Prostate gland (tissue), 2 donors: ENCODE results near the gene TAPBPL. TPM values are rescaled to one million over a fixed set of nuclear protein-coding genes. Genes with fewer than 3 reads are reported as not detected.
"Not testable (repeated sequence)": the region's sequence is repeated elsewhere in the genome, so short reads cannot be mapped to it uniquely, and the experiment has no call there.

Source experiments
- DNase-seq: peaks from one replicate; pipeline ENCODE4 v3.0.0-alpha.2; 2019; ENCODE audit warnings: low spot score
- H3K27ac ChIP-seq, 2 donors: fragments of 200-600 bp; sonication (generic); 2 replicates each; pipeline ENCODE4 v1.5.1; 2017 to 2019
- H3K27me3 ChIP-seq: fragments of 200-600 bp; sonication (generic); replicated peaks from 2 replicates; pipeline ENCODE4 v1.5.1; 2019; ENCODE audit not compliant: insufficient read depth
- H3K36me3 ChIP-seq, 2 donors: fragments of 200-600 bp; sonication (generic); 1 replicate in 1 of 2; 2 replicates in 1 of 2; pipeline versions ENCODE4 v1.5.1 to v1.8.1; 2017 to 2019
- H3K4me1 ChIP-seq: fragments of 200-600 bp; sonication (generic); replicated peaks from 2 replicates; pipeline ENCODE4 v1.5.1; 2019
- H3K4me3 ChIP-seq, 2 donors: fragments of 200-600 bp; sonication (generic); 2 replicates each; pipeline ENCODE4 v1.5.1; 2017 to 2019
- H3K9me3 ChIP-seq: fragments of 200-600 bp; sonication (generic); 2 replicates; pipeline ENCODE4 v1.5.1; 2017
- POLR2A ChIP-seq: fragments of 450-650 bp; IDR thresholded peaks from one replicate; pipeline ENCODE4 v1.6.1; 2016; ENCODE audit warnings: antibody characterized with exemption, mild to moderate bottlenecking
- POLR2AphosphoS5 ChIP-seq: sonication (generic); formaldehyde crosslinking; IDR thresholded peaks from one replicate; pipeline ENCODE4 v1.6.1; 2017; ENCODE audit warnings: antibody characterized with exemption
- WGBS: methylation state at CpG from one replicate; pipeline ENCODE4 v1.1.5; 2018; 5-methylcytosine and 5-hydroxymethylcytosine counted together
- intact Hi-C: fragments of 100-400 bp; cut with DNase I; formaldehyde crosslinking; loops from one replicate; pipeline ENCODE4 v1.14.2; 2022
- total RNA-seq, 2 donors: library from RNA; depleted of rRNA; stranded (reverse); fragments of >200 nt; gene quantifications; one replicate each; pipeline ENCODE4 v1.1.0, GENCODE V29; 2016
- TF ChIP-seq, protein P1 (sequence below), 4 experiments: fragments of 200-600 bp in 2 of 4; fragments of 450-650 bp in 2 of 4; sonication (generic) in 2 of 4; IDR thresholded peaks; 1 replicate in 3 of 4; 2 replicates in 1 of 4; pipeline ENCODE4 v1.5.1; 2016 to 2019; ENCODE audit warnings: antibody characterized with exemption in 4 of 4, mild to moderate bottlenecking in 2 of 4, moderate library complexity in 2 of 4

Gene TAPBPL
- total RNA-seq, 2 donors from 2014 or later, result 31.6 to 39.9 TPM

- 79% methylated on average over 1 of the region's 1 CpG for WGBS
These were observed 20.1 kb downstream of the TAPBPL start for GRCh38 chr12:6471989-6472360.

GRCh38 chr12:6472491-6472890, 20.6 kb downstream of the TAPBPL start:
- H3K4me1 ChIP-seq, result peaks cover 3% of the 10 kb centered on the region
- H3K9me3 ChIP-seq, result no peaks in the 10 kb centered on the region
- H3K27me3 ChIP-seq, result no peaks in the 10 kb centered on the region
- no peak overlapping the region for H3K4me3 ChIP-seq
- intact Hi-C loops, result loop anchor here (5.0 kb wide), 1 partner anchor 80 kb away; no protein-coding TSS in a partner anchor
- no peak for DNase-seq
- 88% methylated on average over 11 of the region's 11 CpGs for WGBS
- TF ChIP-seq POLR2A (no peak), POLR2AphosphoS5 (no peak)
- TF ChIP-seq, protein P1, sequence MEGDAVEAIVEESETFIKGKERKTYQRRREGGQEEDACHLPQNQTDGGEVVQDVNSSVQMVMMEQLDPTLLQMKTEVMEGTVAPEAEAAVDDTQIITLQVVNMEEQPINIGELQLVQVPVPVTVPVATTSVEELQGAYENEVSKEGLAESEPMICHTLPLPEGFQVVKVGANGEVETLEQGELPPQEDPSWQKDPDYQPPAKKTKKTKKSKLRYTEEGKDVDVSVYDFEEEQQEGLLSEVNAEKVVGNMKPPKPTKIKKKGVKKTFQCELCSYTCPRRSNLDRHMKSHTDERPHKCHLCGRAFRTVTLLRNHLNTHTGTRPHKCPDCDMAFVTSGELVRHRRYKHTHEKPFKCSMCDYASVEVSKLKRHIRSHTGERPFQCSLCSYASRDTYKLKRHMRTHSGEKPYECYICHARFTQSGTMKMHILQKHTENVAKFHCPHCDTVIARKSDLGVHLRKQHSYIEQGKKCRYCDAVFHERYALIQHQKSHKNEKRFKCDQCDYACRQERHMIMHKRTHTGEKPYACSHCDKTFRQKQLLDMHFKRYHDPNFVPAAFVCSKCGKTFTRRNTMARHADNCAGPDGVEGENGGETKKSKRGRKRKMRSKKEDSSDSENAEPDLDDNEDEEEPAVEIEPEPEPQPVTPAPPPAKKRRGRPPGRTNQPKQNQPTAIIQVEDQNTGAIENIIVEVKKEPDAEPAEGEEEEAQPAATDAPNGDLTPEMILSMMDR (IDR thresholded peaks at IDR 0.05), result no peak
- no peak overlapping the region for H3K27ac ChIP-seq
- no peaks in the 10 kb centered on the region for H3K36me3 ChIP-seq

More at GRCh38 chr12:6471989-6472360, 20.1 kb downstream of the TAPBPL start:
- TF ChIP-seq, protein P1 (IDR thresholded peaks at IDR 0.05), result no peak
- TF ChIP-seq POLR2A (no peak), POLR2AphosphoS5 (no peak)
- Histone ChIP-seq H3K27ac (no peak overlapping the region), H3K36me3 (no peaks in the 10 kb centered on the region), H3K4me1 (peaks cover 3% of the 10 kb centered on the region), H3K27me3 (no peaks in the 10 kb centered on the region), H3K4me3 (no peak overlapping the region), H3K9me3 (no peaks in the 10 kb centered on the region)
- intact Hi-C loops, result loop anchor here (1.0 to 5.0 kb wide), 3 partner anchors 63 to 145 kb away; no protein-coding TSS in a partner anchor
- no peak for DNase-seq

DNA sequence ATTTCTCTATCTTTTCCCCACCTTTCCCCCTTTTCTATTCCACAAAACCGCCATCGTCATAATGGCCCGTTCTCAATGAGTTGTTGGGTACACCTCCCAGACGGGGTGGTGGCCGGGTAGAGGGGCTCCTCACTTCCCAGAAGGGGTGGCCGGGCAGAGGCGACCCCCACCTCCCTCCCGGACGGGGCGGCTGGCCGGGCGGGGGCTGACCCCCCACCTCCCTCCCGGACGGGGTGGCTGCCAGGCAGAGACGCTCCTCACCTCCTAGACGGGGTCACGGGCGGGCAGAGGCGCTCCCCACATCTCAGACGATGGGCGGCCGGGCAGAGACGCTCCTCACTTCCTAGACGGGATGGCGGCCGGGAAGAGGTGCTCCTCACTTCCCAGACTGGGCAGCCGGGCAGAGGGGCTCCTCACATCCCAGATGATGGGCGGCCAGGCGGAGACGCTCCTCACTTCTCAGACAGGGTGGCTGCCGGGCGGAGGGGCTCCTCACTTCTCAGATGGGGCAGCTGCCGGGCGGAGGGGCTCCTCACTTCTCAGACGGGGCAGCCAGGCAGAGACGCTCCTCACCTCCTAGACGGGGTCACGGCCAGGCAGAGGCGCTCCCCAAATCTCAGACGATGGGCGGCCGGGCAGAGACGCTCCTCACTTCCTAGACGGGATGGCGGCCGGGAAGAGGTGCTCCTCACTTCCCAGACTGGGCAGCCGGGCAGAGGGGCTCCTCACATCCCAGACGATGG, 23.6 kb downstream of the TAPBPL start:
- H3K27me3 ChIP-seq, H3K27ac ChIP-seq, DNase-seq, H3K4me3 ChIP-seq, H3K9me3 ChIP-seq, H3K4me1 ChIP-seq, intact Hi-C loops, H3K36me3 ChIP-seq: not testable (repeated sequence)
- 94% methylated on average over 46 of the region's 48 CpGs for WGBS

DNA sequence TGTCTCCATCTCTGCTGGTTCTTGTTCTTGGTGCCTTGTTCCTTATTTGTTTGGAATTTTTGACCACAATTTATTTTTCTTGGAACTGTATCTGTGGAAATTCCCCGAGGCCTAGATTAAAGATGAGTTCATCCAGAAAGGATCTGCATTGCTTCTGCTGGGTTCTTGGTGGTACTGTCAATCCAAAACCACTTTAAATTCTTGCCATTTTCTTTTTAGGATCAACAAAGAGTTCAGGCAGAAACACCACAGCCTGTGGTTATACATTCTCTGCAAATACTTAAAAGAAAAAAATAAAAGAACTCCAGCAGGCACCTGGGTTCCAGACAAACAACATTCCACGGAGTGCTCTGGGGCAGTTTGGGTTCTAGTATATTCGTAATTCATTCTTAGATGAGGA, 24.6 kb downstream of the TAPBPL start:
- Histone ChIP-seq H3K27ac (peak overlapping the region; percentile 34 to 45), H3K4me3 (no peak overlapping the region), H3K27me3 (no peaks in the 10 kb centered on the region), H3K36me3 (no peaks in the 10 kb centered on the region), H3K9me3 (no peaks in the 10 kb centered on the region), H3K4me1 (no peaks in the 10 kb centered on the region)
- intact Hi-C loops, result no loop called here
- no peak for DNase-seq
- TF ChIP-seq POLR2A (no peak), POLR2AphosphoS5 (no peak)
- TF ChIP-seq, protein P1 (IDR thresholded peaks at IDR 0.05), result no peak
- WGBS, result 26% methylated on average over 3 of the region's 3 CpGs

DNA sequence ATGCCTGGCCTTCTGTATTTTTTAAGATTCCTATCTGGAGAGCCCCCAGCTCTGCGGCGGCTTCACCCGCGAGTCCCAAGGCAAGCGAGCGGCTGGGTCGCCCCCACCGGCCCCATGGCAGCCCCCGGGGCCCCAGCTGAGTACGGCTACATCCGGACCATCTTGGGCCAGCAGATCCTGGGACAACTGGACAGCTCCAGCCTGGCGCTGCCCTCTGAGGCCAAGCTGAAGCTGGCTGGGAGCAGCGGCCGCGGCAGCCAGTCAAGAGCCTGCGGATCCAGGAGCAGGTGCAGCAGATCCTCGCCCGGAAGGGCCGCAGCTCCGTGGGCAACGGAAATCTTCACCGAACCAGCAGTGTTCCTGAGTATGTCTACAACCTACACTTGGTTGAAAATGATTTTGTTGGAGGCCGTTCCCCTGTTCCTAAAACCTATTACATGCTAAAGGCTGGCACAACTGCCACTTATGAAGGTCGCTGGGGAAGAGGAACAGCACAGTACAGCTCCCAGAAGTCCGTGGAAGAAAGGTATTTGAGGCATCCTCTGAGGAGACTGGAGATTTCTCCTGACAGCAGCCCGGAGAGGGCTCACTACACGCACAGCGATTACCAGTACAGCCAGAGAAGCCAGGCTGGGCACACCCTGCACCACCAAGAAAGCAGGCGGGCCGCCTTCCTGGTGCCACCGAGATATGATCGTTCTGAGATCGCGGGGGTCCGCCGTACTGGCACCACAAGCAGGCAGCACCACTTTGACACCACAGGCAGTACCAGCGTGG, 25.9 kb downstream of the TAPBPL start:
- intact Hi-C loops, H3K9me3 ChIP-seq, H3K27me3 ChIP-seq, H3K4me1 ChIP-seq, H3K36me3 ChIP-seq, H3K27ac ChIP-seq, H3K4me3 ChIP-seq, DNase-seq: not testable (repeated sequence)
- 90% methylated on average over 33 of the region's 37 CpGs for WGBS
